SK-N-SH treated with all-trans-retinoic acid at 6 μM for 48 hours (cell line): ENCODE results near the gene DFFB.

Experiments
- ATAC-seq: fragments of 200-7000 bp; cut with Tn5 transposase; 3 replicates; pipeline ENCODE4 v1.9.1; 2020; ENCODE audit warnings: mild to moderate bottlenecking, moderate library complexity
- CSDC2 ChIP-seq: fragments of 250-450 bp; sonication (Bioruptor Pico); IDR thresholded peaks from 2 replicates; pipeline ENCODE4 v1.5.0; 2020; ENCODE audit warnings: mild to moderate bottlenecking, moderate library complexity
- GLIS3 ChIP-seq: fragments of 250-450 bp; sonication (Bioruptor Pico); IDR thresholded peaks from 2 replicates; pipeline ENCODE4 v1.5.0; 2020; ENCODE audit warnings: mild to moderate bottlenecking, moderate library complexity
- ISL1 ChIP-seq: fragments of 250-450 bp; sonication (Bioruptor Pico); IDR thresholded peaks from 2 replicates; pipeline ENCODE4 v2.1.2; 2022; ENCODE audit warnings: mild to moderate bottlenecking, moderate library complexity
- OSR1 ChIP-seq: fragments of 250-450 bp; sonication (Bioruptor Pico); IDR thresholded peaks from 2 replicates; pipeline ENCODE4 v1.8.0; 2022; ENCODE audit warnings: moderate library complexity, mild to moderate bottlenecking, inconsistent platforms
- PPARA ChIP-seq: fragments of 250-450 bp; sonication (Bioruptor Pico); IDR thresholded peaks from 2 replicates; pipeline ENCODE4 v1.5.0; 2020; ENCODE audit warnings: mild to moderate bottlenecking, borderline replicate concordance
- SNAI2 ChIP-seq: fragments of 250-450 bp; sonication (Bioruptor Pico); IDR thresholded peaks from 2 replicates; pipeline ENCODE4 v1.5.0; 2020; ENCODE audit warnings: mild to moderate bottlenecking, moderate library complexity
- TCF4 ChIP-seq: fragments of 250-450 bp; sonication (Bioruptor Pico); IDR thresholded peaks from 2 replicates; pipeline ENCODE4 v1.8.0; 2021; ENCODE audit warnings: mild to moderate bottlenecking, moderate library complexity, borderline replicate concordance
- TOX ChIP-seq: fragments of 250-450 bp; sonication (Bioruptor Pico); IDR thresholded peaks from 2 replicates; pipeline ENCODE4 v1.8.0; 2021; ENCODE audit warnings: mild to moderate bottlenecking, moderate library complexity, borderline replicate concordance
- ZC3H10 ChIP-seq: fragments of 250-450 bp; sonication (Bioruptor Pico); IDR thresholded peaks from 2 replicates; pipeline ENCODE4 v1.5.1; 2021; ENCODE audit warnings: mild to moderate bottlenecking, moderate library complexity
- ZFP3 ChIP-seq: fragments of 250-450 bp; sonication (Bioruptor Pico); IDR thresholded peaks from 2 replicates; pipeline ENCODE4 v1.5.0; 2020; ENCODE audit warnings: mild to moderate bottlenecking, moderate library complexity
- ZNF565 ChIP-seq: fragments of 450-650 bp; formaldehyde crosslinking; conservative IDR thresholded peaks from 2 replicates; pipeline ENCODE4 v1.5.0; 2020; ENCODE audit warnings: low read depth, mild to moderate bottlenecking, moderate library complexity
- ZNF70 ChIP-seq: fragments of 450-650 bp; formaldehyde crosslinking; IDR thresholded peaks from 2 replicates; pipeline ENCODE4 v1.5.0; 2020; ENCODE audit warnings: mild to moderate bottlenecking, moderate library complexity
- ZNF8 ChIP-seq: fragments of 450-650 bp; formaldehyde crosslinking; IDR thresholded peaks from 2 replicates; pipeline ENCODE4 v1.5.0; 2020; ENCODE audit warnings: mild to moderate bottlenecking, moderate library complexity
- TF ChIP-seq, protein P1 (sequence below): fragments of 250-450 bp; sonication (Bioruptor Pico); IDR thresholded peaks from 2 replicates; pipeline ENCODE4 v1.8.0; 2020; ENCODE audit warnings: mild to moderate bottlenecking, moderate library complexity, borderline replicate concordance
- TF ChIP-seq, protein P2 (sequence below): fragments of 250-450 bp; sonication (Bioruptor Pico); IDR thresholded peaks from 2 replicates; pipeline ENCODE4 v1.8.0; 2021; ENCODE audit warnings: low read depth, mild to moderate bottlenecking, moderate library complexity, borderline replicate concordance
- TF ChIP-seq, protein P3 (sequence below): fragments of 250-450 bp; sonication (Bioruptor Pico); IDR thresholded peaks from 2 replicates; pipeline ENCODE4 v1.5.1; 2021; ENCODE audit warnings: mild to moderate bottlenecking, moderate library complexity
- TF ChIP-seq, protein P4 (sequence below): fragments of 250-450 bp; sonication (Bioruptor Pico); IDR thresholded peaks from 2 replicates; pipeline ENCODE4 v1.5.1; 2020; ENCODE audit warnings: low read depth, mild to moderate bottlenecking, moderate library complexity

DFFB gene

DNA sequence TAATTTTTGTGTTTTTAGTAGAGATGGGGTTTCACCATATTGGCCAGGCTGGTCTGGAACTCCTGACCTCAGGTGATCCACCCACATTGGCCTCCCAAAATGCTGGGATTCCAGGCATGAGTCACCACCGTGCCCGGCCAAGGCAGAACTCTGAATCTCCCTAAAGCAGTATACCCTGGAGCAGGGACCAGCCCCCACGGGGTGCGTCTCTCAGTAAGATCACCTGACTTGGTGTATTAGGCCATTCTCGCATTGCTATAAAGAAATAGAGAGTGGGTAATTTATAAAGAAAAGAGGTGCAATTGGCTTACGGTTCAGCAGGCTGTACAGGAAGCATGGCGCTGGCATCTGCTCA, 14.2 kb downstream of the DFFB start (continued):
- TF ChIP-seq, protein P1, sequence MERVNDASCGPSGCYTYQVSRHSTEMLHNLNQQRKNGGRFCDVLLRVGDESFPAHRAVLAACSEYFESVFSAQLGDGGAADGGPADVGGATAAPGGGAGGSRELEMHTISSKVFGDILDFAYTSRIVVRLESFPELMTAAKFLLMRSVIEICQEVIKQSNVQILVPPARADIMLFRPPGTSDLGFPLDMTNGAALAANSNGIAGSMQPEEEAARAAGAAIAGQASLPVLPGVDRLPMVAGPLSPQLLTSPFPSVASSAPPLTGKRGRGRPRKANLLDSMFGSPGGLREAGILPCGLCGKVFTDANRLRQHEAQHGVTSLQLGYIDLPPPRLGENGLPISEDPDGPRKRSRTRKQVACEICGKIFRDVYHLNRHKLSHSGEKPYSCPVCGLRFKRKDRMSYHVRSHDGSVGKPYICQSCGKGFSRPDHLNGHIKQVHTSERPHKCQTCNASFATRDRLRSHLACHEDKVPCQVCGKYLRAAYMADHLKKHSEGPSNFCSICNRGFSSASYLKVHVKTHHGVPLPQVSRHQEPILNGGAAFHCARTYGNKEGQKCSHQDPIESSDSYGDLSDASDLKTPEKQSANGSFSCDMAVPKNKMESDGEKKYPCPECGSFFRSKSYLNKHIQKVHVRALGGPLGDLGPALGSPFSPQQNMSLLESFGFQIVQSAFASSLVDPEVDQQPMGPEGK (CRISPR knock-in tag), result no peak
- TF ChIP-seq, protein P2, sequence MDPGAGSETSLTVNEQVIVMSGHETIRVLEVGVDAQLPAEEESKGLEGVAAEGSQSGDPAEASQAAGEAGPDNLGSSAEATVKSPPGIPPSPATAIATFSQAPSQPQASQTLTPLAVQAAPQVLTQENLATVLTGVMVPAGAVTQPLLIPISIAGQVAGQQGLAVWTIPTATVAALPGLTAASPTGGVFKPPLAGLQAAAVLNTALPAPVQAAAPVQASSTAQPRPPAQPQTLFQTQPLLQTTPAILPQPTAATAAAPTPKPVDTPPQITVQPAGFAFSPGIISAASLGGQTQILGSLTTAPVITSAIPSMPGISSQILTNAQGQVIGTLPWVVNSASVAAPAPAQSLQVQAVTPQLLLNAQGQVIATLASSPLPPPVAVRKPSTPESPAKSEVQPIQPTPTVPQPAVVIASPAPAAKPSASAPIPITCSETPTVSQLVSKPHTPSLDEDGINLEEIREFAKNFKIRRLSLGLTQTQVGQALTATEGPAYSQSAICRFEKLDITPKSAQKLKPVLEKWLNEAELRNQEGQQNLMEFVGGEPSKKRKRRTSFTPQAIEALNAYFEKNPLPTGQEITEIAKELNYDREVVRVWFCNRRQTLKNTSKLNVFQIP (CRISPR knock-in tag), result no peak
- TF ChIP-seq ZNF565 (CRISPR knock-in tag), result no peak
- no peak for TF ChIP-seq ZC3H10 (CRISPR knock-in tag)
- TF ChIP-seq ZNF8 (CRISPR knock-in tag), result no peak
- TF ChIP-seq OSR1 (CRISPR knock-in tag), result no peak

DNA sequence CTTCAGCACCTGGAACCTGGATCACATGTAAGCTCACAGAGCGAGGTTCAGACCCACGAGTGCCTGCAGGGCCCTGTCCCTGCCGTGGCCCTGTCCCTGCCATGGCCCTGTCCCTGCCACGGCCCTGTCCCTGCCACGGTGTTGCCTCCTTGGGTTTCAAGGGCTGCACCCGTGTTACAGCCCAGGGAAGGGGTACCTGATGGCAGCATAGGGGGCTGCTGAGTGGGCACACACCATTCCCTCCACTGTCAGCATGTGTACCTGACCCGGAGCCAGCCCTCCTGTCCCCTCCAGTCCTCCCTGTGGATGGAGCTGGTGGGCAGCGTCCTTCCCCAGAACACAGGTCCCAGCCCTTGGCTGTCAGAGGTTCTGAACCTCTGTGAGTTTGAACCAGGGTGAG, 15.3 kb downstream of the DFFB start:
- TF ChIP-seq, protein P3, sequence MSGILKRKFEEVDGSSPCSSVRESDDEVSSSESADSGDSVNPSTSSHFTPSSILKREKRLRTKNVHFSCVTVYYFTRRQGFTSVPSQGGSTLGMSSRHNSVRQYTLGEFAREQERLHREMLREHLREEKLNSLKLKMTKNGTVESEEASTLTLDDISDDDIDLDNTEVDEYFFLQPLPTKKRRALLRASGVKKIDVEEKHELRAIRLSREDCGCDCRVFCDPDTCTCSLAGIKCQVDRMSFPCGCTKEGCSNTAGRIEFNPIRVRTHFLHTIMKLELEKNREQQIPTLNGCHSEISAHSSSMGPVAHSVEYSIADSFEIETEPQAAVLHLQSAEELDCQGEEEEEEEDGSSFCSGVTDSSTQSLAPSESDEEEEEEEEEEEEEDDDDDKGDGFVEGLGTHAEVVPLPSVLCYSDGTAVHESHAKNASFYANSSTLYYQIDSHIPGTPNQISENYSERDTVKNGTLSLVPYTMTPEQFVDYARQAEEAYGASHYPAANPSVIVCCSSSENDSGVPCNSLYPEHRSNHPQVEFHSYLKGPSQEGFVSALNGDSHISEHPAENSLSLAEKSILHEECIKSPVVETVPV (CRISPR knock-in tag), result no peak
- TF ChIP-seq OSR1 (CRISPR knock-in tag), result no peak
- no peak for TF ChIP-seq TCF4 (CRISPR knock-in tag)
- TF ChIP-seq TOX (CRISPR knock-in tag), result no peak
- no peak for TF ChIP-seq ZNF8 (CRISPR knock-in tag)
- TF ChIP-seq, protein P1 (CRISPR knock-in tag), result no peak
- TF ChIP-seq, all 23 proteins: peak for 0
- no peak for ATAC-seq

DNA sequence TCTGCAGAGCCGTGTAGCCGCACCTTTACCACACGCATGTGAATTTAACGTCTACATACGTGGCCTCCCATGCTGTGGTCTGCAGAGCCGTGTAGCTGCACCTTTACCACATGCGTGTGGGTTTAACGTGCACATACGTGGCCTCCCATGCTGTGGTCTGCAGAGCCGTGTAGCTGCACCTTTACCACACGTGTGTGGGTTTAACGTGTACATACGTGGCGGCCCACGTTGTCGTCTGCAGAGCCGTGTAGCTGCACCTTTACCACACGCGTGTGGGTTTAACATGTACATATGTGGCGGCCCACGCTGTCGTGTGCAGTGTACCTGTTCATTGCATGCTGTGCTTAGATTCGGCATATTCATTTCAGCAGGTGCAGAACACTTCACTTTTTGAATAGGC, 17.5 kb downstream of the DFFB start:
- ATAC-seq, result no peak
- no peak for TF ChIP-seq ZNF70 (CRISPR knock-in tag)
- TF ChIP-seq ZNF565 (CRISPR knock-in tag), result no peak

DNA sequence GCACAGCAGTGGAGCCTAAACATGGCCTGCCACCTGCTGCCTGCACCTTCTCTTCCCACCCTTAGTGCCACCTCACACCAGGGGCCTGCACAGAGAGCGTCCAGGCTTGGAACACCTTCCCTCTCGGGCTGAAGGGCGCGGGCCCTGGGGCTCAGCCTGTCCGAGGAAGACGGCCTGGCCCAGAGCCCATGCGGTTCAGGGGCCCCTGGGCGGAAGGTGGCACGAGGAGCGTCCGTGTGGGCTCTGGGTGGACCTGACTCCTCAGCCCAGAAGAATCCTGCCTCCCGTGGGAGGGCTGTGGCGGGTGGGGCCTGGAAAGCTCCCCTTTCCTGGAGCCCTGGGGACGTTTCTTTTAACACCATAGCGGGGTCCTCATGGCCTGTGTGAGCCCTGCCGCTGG, 19.4 kb downstream of the DFFB start:
- no peak for TF ChIP-seq PPARA (CRISPR knock-in tag)
- TF ChIP-seq, protein P3 (CRISPR knock-in tag), result no peak
- no peak for TF ChIP-seq CSDC2 (CRISPR knock-in tag)
- no peak for TF ChIP-seq SNAI2 (CRISPR knock-in tag)
- no peak for TF ChIP-seq ZFP3 (CRISPR knock-in tag)
- TF ChIP-seq, protein P4, sequence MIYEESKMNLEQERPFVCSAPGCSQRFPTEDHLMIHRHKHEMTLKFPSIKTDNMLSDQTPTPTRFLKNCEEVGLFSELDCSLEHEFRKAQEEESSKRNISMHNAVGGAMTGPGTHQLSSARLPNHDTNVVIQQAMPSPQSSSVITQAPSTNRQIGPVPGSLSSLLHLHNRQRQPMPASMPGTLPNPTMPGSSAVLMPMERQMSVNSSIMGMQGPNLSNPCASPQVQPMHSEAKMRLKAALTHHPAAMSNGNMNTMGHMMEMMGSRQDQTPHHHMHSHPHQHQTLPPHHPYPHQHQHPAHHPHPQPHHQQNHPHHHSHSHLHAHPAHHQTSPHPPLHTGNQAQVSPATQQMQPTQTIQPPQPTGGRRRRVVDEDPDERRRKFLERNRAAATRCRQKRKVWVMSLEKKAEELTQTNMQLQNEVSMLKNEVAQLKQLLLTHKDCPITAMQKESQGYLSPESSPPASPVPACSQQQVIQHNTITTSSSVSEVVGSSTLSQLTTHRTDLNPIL (CRISPR knock-in tag), result no peak
- no peak for TF ChIP-seq ZC3H10 (CRISPR knock-in tag)
- no peak for TF ChIP-seq OSR1 (CRISPR knock-in tag)
- TF ChIP-seq ISL1 (CRISPR knock-in tag), result no peak
- TF ChIP-seq ZNF70 (CRISPR knock-in tag), result no peak
- TF ChIP-seq GLIS3 (CRISPR knock-in tag), result no peak
- no peak for ATAC-seq
